Measurements from ENCODE around the gene NXNL2.
A peak's percentile ranks its signal among the peaks of the same experiment; 100 is the strongest.

Gene NXNL2

DNA sequence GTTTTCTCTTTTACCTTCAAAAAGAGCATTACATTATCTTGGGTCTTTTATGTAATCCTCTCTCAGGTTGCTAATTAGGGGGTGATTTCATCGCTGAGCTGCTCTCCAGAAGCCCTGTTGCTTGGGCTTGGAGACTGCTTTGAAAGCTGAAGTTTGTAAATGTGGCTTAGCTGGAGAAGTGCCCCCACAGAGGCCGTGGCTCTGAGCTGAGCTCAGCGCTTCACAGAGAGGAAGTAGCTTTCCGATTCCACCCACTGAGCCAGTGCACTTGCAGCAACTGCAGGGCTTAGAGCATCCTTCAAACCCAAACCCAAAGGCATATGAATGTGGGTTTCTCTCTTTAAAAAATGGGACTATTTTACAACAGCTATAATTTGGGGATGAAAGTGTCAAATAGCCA lies 13.7 kb upstream of the NXNL2 start:
- no peak for DNase-seq (ENCODE audit: low read depth in 1 of 2, low spot score in 1 of 2)
- in situ Hi-C loops (cut with HindIII; ENCODE audit: low pct_unique_long_range_greater_than_20kb, low sequenced_read_pairs) = no loop called here
- no peak for TF ChIP-seq JUND (IDR thresholded peaks at IDR 0.05; ENCODE audit: low read depth)

DNA sequence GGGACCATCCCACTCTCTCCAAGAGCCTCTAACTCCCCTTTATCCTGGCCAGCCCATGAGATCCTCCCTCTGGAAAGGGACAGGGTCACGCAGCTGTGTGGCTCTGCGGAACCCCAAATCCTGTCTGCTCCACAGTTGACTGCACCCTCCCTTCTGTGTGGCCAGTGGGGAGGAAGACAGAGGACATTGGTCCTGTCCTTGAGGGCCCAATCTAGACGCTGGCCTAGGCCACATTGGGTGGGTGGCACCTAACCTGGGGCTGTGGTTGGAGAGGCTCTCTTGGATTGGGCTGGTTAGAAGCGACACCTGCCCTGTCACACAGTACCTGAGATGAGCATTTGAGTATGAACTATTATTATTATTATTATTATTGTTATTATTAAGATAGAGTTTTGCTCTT lies 12.6 kb upstream of the NXNL2 start:
- no peak for TF ChIP-seq JUND (IDR thresholded peaks at IDR 0.05; ENCODE audit: low read depth)
- in situ Hi-C loops (cut with HindIII; ENCODE audit: low pct_unique_long_range_greater_than_20kb, low sequenced_read_pairs) = no loop called here
- no peak for DNase-seq (ENCODE audit: low read depth in 1 of 2, low spot score in 1 of 2)

DNA sequence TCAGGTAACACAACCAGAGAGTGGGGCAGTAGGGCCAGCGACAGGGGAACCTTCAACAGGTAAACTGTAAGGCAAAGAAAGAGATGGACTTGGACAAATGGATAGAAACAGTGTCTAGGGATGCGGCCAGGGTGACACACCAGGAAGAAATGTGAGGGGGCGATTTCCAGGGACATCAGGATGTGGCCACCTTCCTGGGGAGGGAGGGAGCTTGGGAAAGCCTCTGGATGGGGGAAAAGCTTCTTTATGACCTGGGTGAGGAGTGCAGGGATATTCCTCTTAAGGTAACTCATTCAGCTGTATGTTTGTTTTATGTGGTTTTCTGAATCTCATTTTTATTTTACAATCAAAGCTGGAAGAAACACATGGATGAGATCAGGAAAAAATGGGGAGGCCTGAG lies 11.9 kb upstream of the NXNL2 start:
- in situ Hi-C loops (cut with HindIII; ENCODE audit: low pct_unique_long_range_greater_than_20kb, low sequenced_read_pairs) = no loop called here
- no peak for TF ChIP-seq JUND (IDR thresholded peaks at IDR 0.05; ENCODE audit: low read depth)
- DNase-seq (ENCODE audit: low read depth in 1 of 2, low spot score in 1 of 2) = no peak

DNA sequence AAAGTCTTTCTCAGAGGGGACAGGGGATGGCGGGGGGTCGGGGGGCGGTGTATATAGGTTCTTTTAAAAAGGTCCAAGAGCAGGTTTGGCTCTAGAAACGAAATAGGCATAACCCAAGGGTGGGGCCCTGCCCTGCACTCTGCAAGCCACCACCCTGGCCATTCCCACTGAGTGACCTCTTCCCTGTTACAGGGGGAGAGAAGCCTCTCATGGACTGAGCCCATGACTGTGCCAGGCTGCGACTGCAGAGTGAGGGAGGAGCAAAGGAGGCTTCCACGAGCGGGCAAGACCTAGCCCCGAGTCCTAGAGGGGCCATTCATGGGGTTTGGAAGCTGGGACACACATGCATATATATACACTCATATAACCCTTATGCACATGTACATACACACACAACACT lies 10.1 kb upstream of the NXNL2 start:
- no peak for DNase-seq (ENCODE audit: low read depth in 1 of 2, low spot score in 1 of 2)
- TF ChIP-seq JUND (IDR thresholded peaks at IDR 0.05; ENCODE audit: low read depth) = no peak
- in situ Hi-C loops (cut with HindIII; ENCODE audit: low pct_unique_long_range_greater_than_20kb, low sequenced_read_pairs) = no loop called here

DNA sequence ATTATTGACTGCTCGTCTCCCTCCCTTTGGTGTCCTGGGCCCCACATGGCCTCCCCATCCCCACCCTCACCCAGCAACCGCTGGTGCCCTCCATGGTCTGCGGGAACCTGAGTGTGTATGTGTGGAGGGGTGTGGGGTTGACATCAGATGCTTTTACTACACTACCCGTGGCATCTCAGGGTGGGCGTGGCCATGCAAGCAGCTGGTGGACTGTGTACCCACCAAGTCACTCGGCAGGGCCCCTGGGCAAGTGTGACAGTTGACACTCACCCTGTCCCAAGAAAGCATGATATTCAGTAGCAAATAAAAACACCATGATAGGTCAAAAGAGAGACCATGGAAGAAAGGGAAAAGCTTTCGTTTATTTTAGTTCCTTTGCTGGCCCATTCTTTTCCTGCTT lies 7.4 kb upstream of the NXNL2 start:
- in situ Hi-C loops (cut with HindIII; ENCODE audit: low pct_unique_long_range_greater_than_20kb, low sequenced_read_pairs) = no loop called here
- DNase-seq (ENCODE audit: low read depth in 1 of 2, low spot score in 1 of 2) = no peak
- no peak for TF ChIP-seq JUND (IDR thresholded peaks at IDR 0.05; ENCODE audit: low read depth)

DNA sequence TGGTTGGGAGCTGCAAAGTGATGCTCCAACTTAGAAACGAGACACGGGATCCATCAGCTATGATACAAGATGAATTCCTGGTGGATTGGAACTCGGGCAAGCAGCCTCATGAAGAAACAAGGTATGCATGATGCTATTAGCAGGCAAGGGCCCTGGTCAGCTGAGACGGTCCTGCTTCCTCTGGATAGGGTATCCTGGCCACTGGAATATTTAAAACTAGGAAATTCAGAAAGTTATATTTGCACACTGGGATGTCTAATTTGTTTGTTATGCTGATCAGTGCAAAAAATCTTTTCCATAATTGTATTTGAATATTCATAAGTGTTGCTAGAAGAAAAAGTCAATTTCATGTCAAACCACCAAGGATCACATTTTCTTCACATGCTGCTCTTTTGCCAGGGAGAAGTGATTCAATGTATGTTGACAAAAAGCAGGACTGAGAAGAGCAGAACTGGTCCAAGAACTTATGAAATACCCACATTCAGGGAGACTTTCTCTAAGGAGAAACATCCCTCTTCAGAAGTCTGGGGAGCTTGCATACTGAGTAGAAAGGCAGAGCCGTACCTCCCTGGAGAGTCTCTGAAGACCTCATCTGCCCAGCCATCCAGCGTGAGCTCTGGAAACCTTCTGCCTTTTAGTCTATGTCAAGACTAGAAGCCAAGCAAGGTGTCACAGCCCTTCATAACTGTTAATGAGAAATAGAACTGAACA lies 6.7 kb upstream of the NXNL2 start:
- DNase-seq (ENCODE audit: low read depth in 1 of 2, low spot score in 1 of 2) = no peak
- no peak for TF ChIP-seq JUND (IDR thresholded peaks at IDR 0.05; ENCODE audit: low read depth)
- in situ Hi-C loops (cut with HindIII; ENCODE audit: low pct_unique_long_range_greater_than_20kb, low sequenced_read_pairs) = no loop called here

DNA sequence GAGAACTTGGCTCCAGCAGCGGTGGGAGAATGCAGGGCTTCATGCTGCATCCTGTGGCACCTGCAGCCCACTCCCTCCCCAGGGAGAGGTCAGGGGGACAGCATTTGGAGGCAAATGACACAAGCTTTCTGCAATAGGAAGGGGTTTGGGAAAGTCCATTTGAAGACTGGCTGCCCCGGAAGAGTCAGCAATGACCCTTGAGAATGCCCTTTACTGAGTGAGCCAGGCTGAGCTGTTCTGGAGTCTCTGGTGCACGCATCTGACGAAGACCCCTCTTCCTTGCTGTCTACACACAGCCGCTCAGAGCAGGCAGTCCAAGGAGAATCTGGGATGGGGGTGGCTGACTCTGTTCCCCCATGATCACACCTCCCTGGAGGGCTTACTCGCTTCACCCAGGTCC lies 5.5 kb upstream of the NXNL2 start:
- in situ Hi-C loops (cut with HindIII; ENCODE audit: low pct_unique_long_range_greater_than_20kb, low sequenced_read_pairs) = no loop called here
- no peak for DNase-seq (ENCODE audit: low read depth in 1 of 2, low spot score in 1 of 2)
- TF ChIP-seq JUND (IDR thresholded peaks at IDR 0.05; ENCODE audit: low read depth) = no peak

DNA sequence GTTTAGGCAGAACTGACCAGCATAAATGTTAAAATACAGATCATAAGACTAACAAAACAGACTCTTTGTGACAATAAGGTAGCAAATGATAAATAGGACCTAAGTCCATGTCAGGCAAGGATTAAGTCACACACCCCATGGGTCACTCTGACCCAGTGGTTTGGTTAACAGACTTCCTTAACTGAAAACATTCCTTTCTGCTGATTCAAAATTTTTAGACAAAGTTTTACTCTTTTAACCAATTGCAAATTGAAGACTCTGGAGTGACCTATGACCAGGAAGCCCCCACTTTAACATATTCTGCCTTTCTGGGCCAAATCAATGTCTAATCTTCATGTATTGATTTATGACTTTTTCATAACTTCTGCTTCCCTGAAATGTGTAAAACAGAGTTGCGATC lies 4.9 kb upstream of the NXNL2 start:
- TF ChIP-seq JUND (IDR thresholded peaks at IDR 0.05; ENCODE audit: low read depth) = peak; percentile 47; the same call in 1 of the 2 replicates
- DNase-seq (ENCODE audit: low read depth in 1 of 2, low spot score in 1 of 2) = peak in 1 of 2 experiments; percentile 92

DNA sequence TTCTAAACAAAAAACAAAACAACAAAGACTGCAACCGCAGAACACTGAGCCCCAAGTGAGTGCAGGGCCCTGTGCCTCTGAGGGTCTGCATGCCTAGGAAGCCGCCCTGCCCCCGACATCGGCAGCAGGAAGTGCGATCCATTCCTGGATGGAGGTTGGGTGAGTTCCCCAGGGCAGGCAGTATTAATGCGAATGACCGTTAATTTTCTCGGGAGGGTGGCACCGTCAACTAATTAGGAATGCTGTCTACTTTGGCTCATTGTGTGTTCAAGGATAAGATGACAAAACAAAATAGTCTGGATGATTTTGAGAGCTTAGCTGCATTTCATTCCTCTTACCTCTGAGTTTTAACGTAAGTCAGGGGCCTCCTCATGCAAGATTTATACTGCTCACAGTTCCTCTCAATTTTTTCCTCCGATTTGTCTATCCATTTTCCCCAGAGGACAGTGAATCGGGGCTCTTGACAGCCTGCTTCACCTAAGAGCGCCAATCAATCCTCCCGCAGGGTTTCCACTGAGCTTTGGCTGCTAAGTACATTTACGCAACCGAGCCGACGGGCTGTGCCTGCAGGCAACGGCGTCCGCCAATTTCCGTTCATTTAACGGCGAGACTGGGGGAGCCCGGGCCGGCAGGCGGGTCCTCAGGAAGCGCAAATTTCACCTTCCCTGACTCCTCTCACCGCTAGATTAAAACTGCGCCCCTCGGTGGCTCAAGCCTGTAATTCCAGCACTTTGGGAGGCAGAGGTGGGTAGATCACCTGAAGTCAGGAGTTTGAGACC lies 2.9 kb upstream of the NXNL2 start:
- no peak for TF ChIP-seq JUND (IDR thresholded peaks at IDR 0.05; ENCODE audit: low read depth)
- in situ Hi-C loops (cut with HindIII; ENCODE audit: low pct_unique_long_range_greater_than_20kb, low sequenced_read_pairs) = no loop called here
- DNase-seq (ENCODE audit: low read depth in 1 of 2, low spot score in 1 of 2) = peak; percentile 22 to 82

More for the DNA sequence above, 4.9 kb upstream of the NXNL2 start:
- in situ Hi-C loops (cut with HindIII; ENCODE audit: low pct_unique_long_range_greater_than_20kb, low sequenced_read_pairs) = no loop called here

DNA sequence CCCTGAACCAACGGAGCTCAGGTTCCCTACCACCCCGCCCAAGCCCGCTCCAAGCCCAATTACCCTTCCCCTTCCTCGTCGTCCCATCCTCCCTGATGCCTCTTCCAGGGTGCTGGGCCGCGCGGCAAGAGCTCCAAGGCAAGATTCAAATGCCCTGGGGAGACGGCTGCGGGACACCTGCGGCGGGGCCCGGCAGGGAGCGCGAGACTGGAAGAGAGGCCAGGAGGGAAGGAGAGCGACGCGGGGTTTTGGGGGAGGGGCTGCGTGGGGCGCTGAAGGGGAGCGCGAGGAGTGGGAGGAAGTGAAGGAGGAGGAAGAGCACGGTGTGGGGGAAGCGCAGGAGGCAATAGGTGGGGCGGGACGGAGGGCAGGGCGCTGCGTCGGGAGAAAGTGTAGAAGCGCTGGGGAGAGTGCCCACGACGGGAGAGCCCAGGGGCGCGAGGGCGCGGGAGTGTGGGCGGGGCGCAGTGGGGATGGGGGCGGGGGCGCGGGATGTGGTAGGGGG lies 975 bp upstream of the NXNL2 start:
- no peak for TF ChIP-seq JUND (IDR thresholded peaks at IDR 0.05; ENCODE audit: low read depth)
- in situ Hi-C loops (cut with HindIII; ENCODE audit: low pct_unique_long_range_greater_than_20kb, low sequenced_read_pairs) = no loop called here
- peak; percentile 62 to 95 for DNase-seq (ENCODE audit: low read depth in 1 of 2, low spot score in 1 of 2)

DNA sequence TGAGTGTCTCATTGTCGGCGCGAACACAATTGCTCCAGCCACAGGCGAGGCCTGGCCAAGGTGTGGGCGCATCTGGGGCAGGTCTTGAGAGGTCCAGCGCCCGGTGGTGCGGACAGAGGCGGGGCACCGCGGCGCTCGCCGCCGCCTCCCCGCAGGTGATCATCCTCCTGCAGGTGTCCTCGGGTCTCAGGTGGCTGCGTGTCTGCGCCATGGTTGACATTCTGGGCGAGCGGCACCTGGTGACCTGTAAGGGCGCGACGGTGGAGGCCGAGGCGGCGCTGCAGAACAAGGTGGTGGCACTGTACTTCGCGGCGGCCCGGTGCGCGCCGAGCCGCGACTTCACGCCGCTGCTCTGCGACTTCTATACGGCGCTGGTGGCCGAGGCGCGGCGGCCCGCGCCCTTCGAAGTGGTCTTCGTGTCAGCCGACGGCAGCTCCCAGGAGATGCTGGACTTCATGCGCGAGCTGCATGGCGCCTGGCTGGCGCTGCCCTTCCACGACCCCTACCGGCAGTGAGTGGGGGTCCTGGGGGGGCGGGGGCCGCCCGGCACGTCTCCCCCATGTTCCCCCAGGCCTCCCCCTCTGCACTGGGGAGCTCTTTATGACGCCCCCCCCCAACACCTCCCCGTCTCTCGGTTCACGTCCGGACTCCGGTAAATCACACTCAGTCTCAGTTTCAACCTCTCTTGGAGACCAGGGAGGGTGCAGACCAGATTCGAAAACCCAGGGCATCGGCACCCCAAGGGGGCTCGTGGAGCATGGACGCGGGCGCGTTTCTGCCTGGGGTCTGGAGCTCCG lies 446 bp downstream of the NXNL2 start:
- in situ Hi-C loops (cut with HindIII; ENCODE audit: low pct_unique_long_range_greater_than_20kb, low sequenced_read_pairs) = no loop called here
- TF ChIP-seq JUND (IDR thresholded peaks at IDR 0.05; ENCODE audit: low read depth) = no peak
- DNase-seq (ENCODE audit: low read depth in 1 of 2, low spot score in 1 of 2) = no peak

DNA sequence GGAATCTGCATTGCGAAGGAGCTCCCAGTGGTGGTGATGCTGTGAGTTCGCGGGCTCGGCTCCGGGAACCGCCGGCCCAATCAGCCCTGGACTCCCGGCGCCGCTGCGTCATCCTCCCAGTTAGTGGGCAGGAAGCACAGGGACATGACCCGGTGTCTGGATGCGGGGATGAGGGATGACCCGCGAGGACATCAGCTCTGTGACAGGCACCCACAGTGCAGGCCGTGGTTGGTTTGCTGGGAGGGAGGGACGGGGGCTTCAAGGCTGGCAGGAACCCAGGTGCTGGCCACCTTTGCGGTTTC lies 996 bp downstream of the NXNL2 start:
- TF ChIP-seq JUND (IDR thresholded peaks at IDR 0.05; ENCODE audit: low read depth) = no peak
- no peak for DNase-seq (ENCODE audit: low read depth in 1 of 2, low spot score in 1 of 2)
- in situ Hi-C loops (cut with HindIII; ENCODE audit: low pct_unique_long_range_greater_than_20kb, low sequenced_read_pairs) = no loop called here
